WTC11 (cell line): ENCODE data around the gene CHMP1B.

Source experiments
- AFF4 ChIP-seq: sonication (generic); formaldehyde crosslinking; IDR thresholded peaks from 2 replicates; pipeline ENCODE4 v1.8.1; 2023; ENCODE audit warnings: mild to moderate bottlenecking, missing genetic modification reagents, borderline replicate concordance
- ATF3 ChIP-seq: sonication (generic); formaldehyde crosslinking; conservative IDR thresholded peaks from 2 replicates; pipeline ENCODE4 v1.8.1; 2022; ENCODE audit warnings: mild to moderate bottlenecking, missing genetic modification reagents
- CREB1 ChIP-seq: sonication (generic); formaldehyde crosslinking; IDR thresholded peaks from 2 replicates; pipeline ENCODE4 v1.8.0; 2023; ENCODE audit warnings: mild to moderate bottlenecking, missing genetic modification reagents
- CTCF ChIP-seq: fragments of 200-600 bp; IDR thresholded peaks from 2 replicates; pipeline ENCODE4 v1.8.0; 2022; ENCODE audit warnings: antibody characterized with exemption
- JUN ChIP-seq: sonication (generic); formaldehyde crosslinking; IDR thresholded peaks from 2 replicates; pipeline ENCODE4 v1.8.0; 2023; ENCODE audit warnings: mild to moderate bottlenecking, missing genetic modification reagents
- NFE2L1 ChIP-seq: sonication (generic); formaldehyde crosslinking; IDR thresholded peaks from 2 replicates; pipeline ENCODE4 v1.8.1; 2023; ENCODE audit warnings: missing genetic modification reagents
- NFYB ChIP-seq: sonication (generic); formaldehyde crosslinking; conservative IDR thresholded peaks from 2 replicates; pipeline ENCODE4 v1.8.0; 2022; ENCODE audit warnings: low read depth, missing genetic modification reagents
- NR2C2 ChIP-seq: sonication (generic); formaldehyde crosslinking; IDR thresholded peaks from 2 replicates; pipeline ENCODE4 v1.8.0; 2022; ENCODE audit warnings: mild to moderate bottlenecking, missing genetic modification reagents
- SP1 ChIP-seq: sonication (generic); formaldehyde crosslinking; conservative IDR thresholded peaks from 2 replicates; pipeline ENCODE4 v1.8.1; 2022; ENCODE audit warnings: missing genetic modification reagents
- ZNF232 ChIP-seq: sonication (generic); formaldehyde crosslinking; IDR thresholded peaks from 2 replicates; pipeline ENCODE4 v1.8.0; 2022; ENCODE audit warnings: mild to moderate bottlenecking, missing genetic modification reagents
- ZNF281 ChIP-seq: sonication (generic); formaldehyde crosslinking; IDR thresholded peaks from 2 replicates; pipeline ENCODE4 v1.8.0; 2023; ENCODE audit warnings: mild to moderate bottlenecking, missing genetic modification reagents
- TF ChIP-seq, protein P1 (sequence below): sonication (generic); formaldehyde crosslinking; IDR thresholded peaks from 2 replicates; pipeline ENCODE4 v1.8.1; 2023; ENCODE audit warnings: mild to moderate bottlenecking, moderate library complexity, missing genetic modification reagents
- TF ChIP-seq, protein P2 (sequence below): sonication (generic); formaldehyde crosslinking; conservative IDR thresholded peaks from 2 replicates; pipeline ENCODE4 v1.8.1; 2023; ENCODE audit warnings: mild to moderate bottlenecking, low read depth, missing genetic modification reagents, moderate library complexity

DNA sequence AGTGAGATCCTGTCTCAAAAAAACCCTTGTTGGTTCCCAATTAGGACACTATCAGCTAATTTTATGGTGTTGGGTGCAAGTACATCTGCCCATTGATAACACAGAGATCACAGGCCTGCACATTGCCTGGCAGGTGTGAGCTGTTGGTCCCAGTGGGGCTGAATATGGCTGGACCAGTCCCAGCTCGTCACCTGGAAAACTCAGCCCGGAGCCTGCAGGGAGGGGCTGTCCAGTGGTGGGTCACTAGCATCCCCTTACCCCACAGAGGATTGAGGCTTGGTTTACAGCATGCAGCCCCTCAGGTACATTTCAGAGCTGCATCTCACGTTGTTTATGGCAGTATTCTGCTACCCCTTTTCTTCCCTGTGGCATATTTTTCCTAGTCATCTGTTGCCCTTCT lies 40.8 kb upstream of the CHMP1B start:
- TF ChIP-seq ZNF281 (no peak), ATF3 (no peak), CTCF (no peak), AFF4 (CRISPR knock-in tag) (no peak), JUN (no peak), SP1 (CRISPR knock-in tag) (no peak), NFE2L1 (CRISPR knock-in tag) (no peak), ZNF232 (CRISPR knock-in tag) (no peak), CREB1 (no peak), NR2C2 (CRISPR knock-in tag) (no peak), NFYB (CRISPR knock-in tag) (no peak)
- TF ChIP-seq, protein P1, sequence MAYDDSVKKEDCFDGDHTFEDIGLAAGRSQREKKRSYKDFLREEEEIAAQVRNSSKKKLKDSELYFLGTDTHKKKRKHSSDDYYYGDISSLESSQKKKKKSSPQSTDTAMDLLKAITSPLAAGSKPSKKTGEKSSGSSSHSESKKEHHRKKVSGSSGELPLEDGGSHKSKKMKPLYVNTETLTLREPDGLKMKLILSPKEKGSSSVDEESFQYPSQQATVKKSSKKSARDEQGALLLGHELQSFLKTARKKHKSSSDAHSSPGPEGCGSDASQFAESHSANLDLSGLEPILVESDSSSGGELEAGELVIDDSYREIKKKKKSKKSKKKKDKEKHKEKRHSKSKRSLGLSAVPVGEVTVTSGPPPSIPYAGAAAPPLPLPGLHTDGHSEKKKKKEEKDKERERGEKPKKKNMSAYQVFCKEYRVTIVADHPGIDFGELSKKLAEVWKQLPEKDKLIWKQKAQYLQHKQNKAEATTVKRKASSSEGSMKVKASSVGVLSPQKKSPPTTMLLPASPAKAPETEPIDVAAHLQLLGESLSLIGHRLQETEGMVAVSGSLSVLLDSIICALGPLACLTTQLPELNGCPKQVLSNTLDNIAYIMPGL: no peak
- TF ChIP-seq, protein P2, sequence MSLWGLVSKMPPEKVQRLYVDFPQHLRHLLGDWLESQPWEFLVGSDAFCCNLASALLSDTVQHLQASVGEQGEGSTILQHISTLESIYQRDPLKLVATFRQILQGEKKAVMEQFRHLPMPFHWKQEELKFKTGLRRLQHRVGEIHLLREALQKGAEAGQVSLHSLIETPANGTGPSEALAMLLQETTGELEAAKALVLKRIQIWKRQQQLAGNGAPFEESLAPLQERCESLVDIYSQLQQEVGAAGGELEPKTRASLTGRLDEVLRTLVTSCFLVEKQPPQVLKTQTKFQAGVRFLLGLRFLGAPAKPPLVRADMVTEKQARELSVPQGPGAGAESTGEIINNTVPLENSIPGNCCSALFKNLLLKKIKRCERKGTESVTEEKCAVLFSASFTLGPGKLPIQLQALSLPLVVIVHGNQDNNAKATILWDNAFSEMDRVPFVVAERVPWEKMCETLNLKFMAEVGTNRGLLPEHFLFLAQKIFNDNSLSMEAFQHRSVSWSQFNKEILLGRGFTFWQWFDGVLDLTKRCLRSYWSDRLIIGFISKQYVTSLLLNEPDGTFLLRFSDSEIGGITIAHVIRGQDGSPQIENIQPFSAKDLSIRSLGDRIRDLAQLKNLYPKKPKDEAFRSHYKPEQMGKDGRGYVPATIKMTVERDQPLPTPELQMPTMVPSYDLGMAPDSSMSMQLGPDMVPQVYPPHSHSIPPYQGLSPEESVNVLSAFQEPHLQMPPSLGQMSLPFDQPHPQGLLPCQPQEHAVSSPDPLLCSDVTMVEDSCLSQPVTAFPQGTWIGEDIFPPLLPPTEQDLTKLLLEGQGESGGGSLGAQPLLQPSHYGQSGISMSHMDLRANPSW (CRISPR knock-in tag): no peak
